Panc1 (cell line): Measurements from ENCODE around the gene FAM200C. TPM values are rescaled to one million over a fixed set of nuclear protein-coding genes. Genes with fewer than 3 reads are reported as not detected.

Experiments used
- ATAC-seq: fragments of 200-7000 bp; cut with Tn5 transposase; 2 replicates; pipeline ENCODE4 v1.9.1; 2020; ENCODE audit warnings: mild to moderate bottlenecking, moderate library complexity
- BruUV-seq: library from RNA; stranded (reverse); fragments of 400-500 nt; replicated peaks from 2 replicates; lab custom pipeline; 2021; lab: Mats Ljungman, UMichigan
- CTCF ChIA-PET: fragments of 300-600 bp; sonication (Branson Sonifier 250); formaldehyde crosslinking; loops from one replicate; lab custom pipeline; 2022; ENCODE audit warnings: antibody characterized with exemption; lab: Charles Lee
- POLR2A ChIA-PET: fragments of 300-600 bp; sonication (Branson Sonifier 250); formaldehyde crosslinking; loops from one replicate; lab custom pipeline; 2022; ENCODE audit warnings: antibody characterized with exemption; lab: Charles Lee
- DNase-seq: peaks from one replicate; pipeline ENCODE4 v3.0.0-alpha.2; 2010; ENCODE audit warnings: low read depth, low spot score
- H3K27ac ChIP-seq: 2 replicates; pipeline ENCODE4 v1.5.1; 2011; ENCODE audit warnings: mild to moderate bottlenecking, low read length, inconsistent platforms
- H3K27me3 ChIP-seq: fragments of 200-500 bp; sonication (Bioruptor generic); 2 replicates; pipeline ENCODE4 v1.6.0; 2014; ENCODE audit warnings: low read length, inconsistent platforms; ENCODE audit not compliant: control insufficient read depth, insufficient read depth
- H3K36me3 ChIP-seq: fragments of 200-500 bp; sonication (Bioruptor generic); 2 replicates; pipeline ENCODE4 v1.5.1; 2014; ENCODE audit warnings: inconsistent platforms, mild to moderate bottlenecking, low read length, moderate library complexity; ENCODE audit not compliant: control insufficient read depth, insufficient read depth
- H3K4me1 ChIP-seq: 2 replicates; pipeline ENCODE4 v1.5.1; 2011; ENCODE audit warnings: inconsistent platforms, mild to moderate bottlenecking, low read length, moderate library complexity; ENCODE audit not compliant: control insufficient read depth, insufficient read depth
- H3K4me3 ChIP-seq, 2 experiments: 2 replicates each; pipeline ENCODE4 v1.5.1; 2011 to 2012; ENCODE audit warnings: low read depth in 2 of 2, low read length in 2 of 2, mild to moderate bottlenecking in 2 of 2, inconsistent platforms in 1 of 2, moderate library complexity in 1 of 2
- H3K9me3 ChIP-seq: fragments of 200-500 bp; sonication (Bioruptor generic); 2 replicates; pipeline ENCODE4 v1.5.1; 2014; ENCODE audit warnings: low read depth, mild to moderate bottlenecking, inconsistent platforms, low read length, moderate library complexity; ENCODE audit not compliant: control insufficient read depth, insufficient read depth
- CTCF ChIP-seq: fragments of 450-650 bp; IDR thresholded peaks from 2 replicates; pipeline ENCODE4 v1.5.1; 2017; ENCODE audit warnings: mild to moderate bottlenecking
- POLR2AphosphoS5 ChIP-seq: IDR thresholded peaks from 2 replicates; pipeline ENCODE4 v1.6.1; 2012; ENCODE audit warnings: mild to moderate bottlenecking, low read depth, low read length, moderate library complexity
- REST ChIP-seq, 2 experiments: IDR thresholded peaks; 2 replicates each; pipeline ENCODE4 v1.6.1; 2011 to 2012; ENCODE audit warnings: low read depth in 2 of 2, control low read depth in 1 of 2, low read length in 1 of 2, mild to moderate bottlenecking in 1 of 2, moderate library complexity in 1 of 2; ENCODE audit not compliant: insufficient read depth in 1 of 2
- SIN3A ChIP-seq: IDR thresholded peaks from 2 replicates; pipeline ENCODE4 v1.6.1; 2012; ENCODE audit warnings: low read depth, mild to moderate bottlenecking, low read length, moderate library complexity, borderline replicate concordance; ENCODE audit not compliant: insufficient read depth
- TCF7L2 ChIP-seq: IDR thresholded peaks from 2 replicates; pipeline ENCODE4 v1.6.1; 2011; ENCODE audit warnings: mild to moderate bottlenecking, low read depth, low read length, inconsistent platforms
- in situ Hi-C: cut with HindIII; loops from 2 replicates; pipeline ENCODE4 v1.10.0; 2016; ENCODE audit warnings: low sequenced_read_pairs, low pct_unique_long_range_greater_than_20kb
- intact Hi-C: fragments of 100-400 bp; cut with micrococcal nuclease; formaldehyde crosslinking; loops from one replicate; pipeline ENCODE4 v1.10.0; 2022; ENCODE audit not compliant: unreplicated experiment
- total RNA-seq: library from RNA; stranded (reverse); gene quantifications from one replicate; pipeline ENCODE4 v1.2.1, GENCODE V29; 2021; ENCODE audit not compliant: unreplicated experiment

FAM200C gene
- total RNA-seq, 1 experiment from 2014 or later, result 3.0 TPM

- BruUV-seq, result no TSS peak
- Histone ChIP-seq H3K9me3 (no peaks in the 10 kb centered on the region), H3K27ac (no peak overlapping the region), H3K4me3 (no peak overlapping the region), H3K36me3 (no peaks in the 10 kb centered on the region), H3K27me3 (peaks cover 10% of the 10 kb centered on the region), H3K4me1 (no peaks in the 10 kb centered on the region)
- ChIA-PET CTCF (no interaction called here), POLR2A (no interaction called here)
- no peak for TF ChIP-seq SIN3A
- no peak for TF ChIP-seq CTCF
- no peak for TF ChIP-seq POLR2AphosphoS5
- TF ChIP-seq REST (IDR thresholded peaks at IDR 0.05; ENCODE audit: insufficient read depth in 1 of 2, low read depth in 2 of 2, low read length in 1 of 2), result no peak
- no peak for TF ChIP-seq TCF7L2
- no peak for ATAC-seq
- intact Hi-C loops, result no loop called here
- in situ Hi-C loops, result no loop called here
- no peak for DNase-seq
These were observed 17.5 kb downstream of the FAM200C start for GRCh38 chr5:160382346-160382745.

- Histone ChIP-seq H3K4me1 (no peaks in the 10 kb centered on the region), H3K4me3 (no peak overlapping the region), H3K9me3 (no peaks in the 10 kb centered on the region), H3K27me3 (peaks cover 22% of the 10 kb centered on the region), H3K27ac (no peak overlapping the region), H3K36me3 (no peaks in the 10 kb centered on the region)
- TF ChIP-seq POLR2AphosphoS5, result no peak
- TF ChIP-seq SIN3A, result no peak
- no peak for TF ChIP-seq TCF7L2
- no peak for TF ChIP-seq CTCF
- POLR2A ChIA-PET, result no interaction called here
- intact Hi-C loops (no loop called here), in situ Hi-C loops (no loop called here)
- DNase-seq (no peak), ATAC-seq (no peak)
- no TSS peak for BruUV-seq
- CTCF ChIA-PET, result no interaction called here
These were observed 19.8 kb downstream of the FAM200C start for GRCh38 chr5:160380041-160380440.
